Measurements from ENCODE around the gene ELL. TPM values are rescaled to one million over a fixed set of nuclear protein-coding genes. Genes with fewer than 3 reads are reported as not detected.

Gene ELL
- total RNA-seq, 1 experiment from 2014 or later = 22.9 TPM

GRCh38 chr19:18439910-18440237 lies 82.0 kb downstream of the ELL start:
- no peaks in the 10 kb centered on the region for H3K27me3 ChIP-seq (ENCODE audit: insufficient read depth, low read length)
- H3K79me2 ChIP-seq (ENCODE audit: insufficient read depth, low read length) = peaks cover 9% of the 10 kb centered on the region; the same call in 1 of the 2 replicates
- CTCF ChIA-PET = interaction anchor here (1.1 to 2.3 kb wide), 3 partner anchors 11 to 236 kb away, joined by 3 to 6 read pairs (median 4); no protein-coding TSS in a partner anchor
- peak overlapping the region; percentile 96 for H3K4me2 ChIP-seq (ENCODE audit: low read length)
- DNase-seq (ENCODE audit: low read depth, low spot score) (no peak), ATAC-seq (no peak)
- no peak for TF ChIP-seq EGR1 (IDR thresholded peaks at IDR 0.05; ENCODE audit: low read depth)
- TF ChIP-seq CEBPB (IDR thresholded peaks at IDR 0.05; ENCODE audit: low read depth) = no peak
- TF ChIP-seq JUND (IDR thresholded peaks at IDR 0.05) = no peak
- TF ChIP-seq ZBTB33 (IDR thresholded peaks at IDR 0.05; ENCODE audit: extremely low read depth, insufficient replicate concordance, low read length) = no peak
- no peak for TF ChIP-seq YY1 (IDR thresholded peaks at IDR 0.05; ENCODE audit: extremely low read depth, insufficient replicate concordance, low read depth, low read length)
- no peak for TF ChIP-seq ELF1 (IDR thresholded peaks at IDR 0.05; ENCODE audit: borderline replicate concordance, low read depth)
- TF ChIP-seq, protein P1, sequence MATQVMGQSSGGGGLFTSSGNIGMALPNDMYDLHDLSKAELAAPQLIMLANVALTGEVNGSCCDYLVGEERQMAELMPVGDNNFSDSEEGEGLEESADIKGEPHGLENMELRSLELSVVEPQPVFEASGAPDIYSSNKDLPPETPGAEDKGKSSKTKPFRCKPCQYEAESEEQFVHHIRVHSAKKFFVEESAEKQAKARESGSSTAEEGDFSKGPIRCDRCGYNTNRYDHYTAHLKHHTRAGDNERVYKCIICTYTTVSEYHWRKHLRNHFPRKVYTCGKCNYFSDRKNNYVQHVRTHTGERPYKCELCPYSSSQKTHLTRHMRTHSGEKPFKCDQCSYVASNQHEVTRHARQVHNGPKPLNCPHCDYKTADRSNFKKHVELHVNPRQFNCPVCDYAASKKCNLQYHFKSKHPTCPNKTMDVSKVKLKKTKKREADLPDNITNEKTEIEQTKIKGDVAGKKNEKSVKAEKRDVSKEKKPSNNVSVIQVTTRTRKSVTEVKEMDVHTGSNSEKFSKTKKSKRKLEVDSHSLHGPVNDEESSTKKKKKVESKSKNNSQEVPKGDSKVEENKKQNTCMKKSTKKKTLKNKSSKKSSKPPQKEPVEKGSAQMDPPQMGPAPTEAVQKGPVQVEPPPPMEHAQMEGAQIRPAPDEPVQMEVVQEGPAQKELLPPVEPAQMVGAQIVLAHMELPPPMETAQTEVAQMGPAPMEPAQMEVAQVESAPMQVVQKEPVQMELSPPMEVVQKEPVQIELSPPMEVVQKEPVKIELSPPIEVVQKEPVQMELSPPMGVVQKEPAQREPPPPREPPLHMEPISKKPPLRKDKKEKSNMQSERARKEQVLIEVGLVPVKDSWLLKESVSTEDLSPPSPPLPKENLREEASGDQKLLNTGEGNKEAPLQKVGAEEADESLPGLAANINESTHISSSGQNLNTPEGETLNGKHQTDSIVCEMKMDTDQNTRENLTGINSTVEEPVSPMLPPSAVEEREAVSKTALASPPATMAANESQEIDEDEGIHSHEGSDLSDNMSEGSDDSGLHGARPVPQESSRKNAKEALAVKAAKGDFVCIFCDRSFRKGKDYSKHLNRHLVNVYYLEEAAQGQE (IDR thresholded peaks at IDR 0.05; ENCODE audit: low read depth) = no peak
- TF ChIP-seq POLR2A (IDR thresholded peaks at IDR 0.05; ENCODE audit: borderline replicate concordance, extremely low read depth, insufficient read depth, insufficient read length) = no peak
- no peak for TF ChIP-seq ZFX (IDR thresholded peaks at IDR 0.05)
- no peak for TF ChIP-seq SIN3A (IDR thresholded peaks at IDR 0.05; ENCODE audit: low read depth)
- no peak for TF ChIP-seq EZH2 (IDR thresholded peaks at IDR 0.05)
- no peak for TF ChIP-seq POLR2AphosphoS5 (IDR thresholded peaks at IDR 0.05; ENCODE audit: low read depth, low read length)
- no peak for TF ChIP-seq SP1 (IDR thresholded peaks at IDR 0.05; ENCODE audit: low read depth)
- no peak for TF ChIP-seq RAD21 (IDR thresholded peaks at IDR 0.05; ENCODE audit: low read depth)
- no peak for TF ChIP-seq FOSL1 (IDR thresholded peaks at IDR 0.05; ENCODE audit: low read depth)
- no peak for TF ChIP-seq TCF7L2 (IDR thresholded peaks at IDR 0.05; ENCODE audit: borderline replicate concordance, extremely low read depth, insufficient read depth, insufficient read length)
- H3K4me3 ChIP-seq (replicated peaks in 1 of 2; ENCODE audit: low read depth in 1 of 2, low read length in 2 of 2) = no peak overlapping the region
- no peaks in the 10 kb centered on the region for H3K9me2 ChIP-seq (ENCODE audit: insufficient read depth)
- H4K20me1 ChIP-seq (ENCODE audit: insufficient read depth) = no peaks in the 10 kb centered on the region
- peaks cover 0 to 23% of the 10 kb centered on the region in 2 experiments; a peak in 2 of 4 replicates for H3K36me3 ChIP-seq (ENCODE audit: control insufficient read depth in 1 of 2, insufficient read depth in 2 of 2, low read length in 2 of 2)
- no peak overlapping the region for H2AFZ ChIP-seq (ENCODE audit: low read depth, low read length, poor library complexity, severe bottlenecking)
- BruUV-seq (replicated peaks) = no TSS peak
- H3K4me1 ChIP-seq (ENCODE audit: control insufficient read depth in 1 of 2, insufficient read depth in 2 of 2, low read length in 2 of 2) = peaks cover 27 to 50% of the 10 kb centered on the region in 2 experiments
- POLR2A ChIA-PET = no interaction called here
- RAD21 ChIA-PET (ENCODE audit: low non-redundant PET in 1 of 2, low total read pairs in 2 of 2, uncharacterized antibody in 2 of 2, unreplicated experiment in 2 of 2) = interaction anchor here in 1 of 2 experiments (0.6 kb wide), 1 partner anchor 154 kb away, joined by 3 read pairs; no protein-coding TSS in a partner anchor
- no peak overlapping the region for H3K9ac ChIP-seq (ENCODE audit: low read length)
- H3K27ac ChIP-seq (ENCODE audit: low read depth, low read length) = peak overlapping the region; percentile 99
- intact Hi-C loops (cut with micrococcal nuclease) = no loop called here
- no peaks in the 10 kb centered on the region for H3K9me3 ChIP-seq (ENCODE audit: control insufficient read depth in 1 of 2, insufficient read depth in 1 of 2, low read depth in 1 of 2, low read length in 2 of 2)
